OCI-LY1 (cell line): ENCODE data around the gene ST6GALNAC3.

Experiments used
- H2AFZ ChIP-seq: fragments of 200-600 bp; sonication (generic), shearing (Covaris generic); 2 replicates; pipeline ENCODE4 v1.6.0; 2014; ENCODE audit warnings: antibody characterized with exemption, mild to moderate bottlenecking, low read length
- H3F3A ChIP-seq: fragments of 200-600 bp; sonication (generic), shearing (Covaris generic); 2 replicates; pipeline ENCODE4 v1.6.0; 2014; ENCODE audit warnings: mild to moderate bottlenecking, antibody characterized with exemption, low read length, moderate library complexity; ENCODE audit not compliant: insufficient read depth
- H3K27ac ChIP-seq: fragments of 200-600 bp; sonication (generic); 2 replicates; pipeline ENCODE4 v1.5.1; 2014; ENCODE audit warnings: low read length, mixed run types, mild to moderate bottlenecking, low read depth; ENCODE audit not compliant: poor library complexity, severe bottlenecking
- H3K27me3 ChIP-seq: fragments of 200-600 bp; sonication (generic); 2 replicates; pipeline ENCODE4 v1.6.0; 2014; ENCODE audit warnings: antibody characterized with exemption, mild to moderate bottlenecking, low read length, moderate library complexity; ENCODE audit not compliant: insufficient read depth
- H3K36me3 ChIP-seq: fragments of 200-600 bp; sonication (generic); 2 replicates; pipeline ENCODE4 v1.6.1; 2014; ENCODE audit warnings: mild to moderate bottlenecking, antibody characterized with exemption, low read length, moderate library complexity, mixed read lengths; ENCODE audit not compliant: insufficient read depth
- H3K4me1 ChIP-seq: fragments of 200-600 bp; sonication (generic); 2 replicates; pipeline ENCODE4 v1.5.1; 2014; ENCODE audit warnings: mild to moderate bottlenecking, low read length, moderate library complexity; ENCODE audit not compliant: insufficient read depth, severe bottlenecking
- H3K4me2 ChIP-seq: fragments of 200-600 bp; sonication (generic), shearing (Covaris generic); 2 replicates; pipeline ENCODE4 v1.6.1; 2014; ENCODE audit warnings: low read length
- H3K4me3 ChIP-seq: fragments of 200-600 bp; sonication (generic); 2 replicates; pipeline ENCODE4 v1.5.1; 2014; ENCODE audit warnings: low read length, low read depth, mild to moderate bottlenecking, mixed read lengths; ENCODE audit not compliant: poor library complexity, severe bottlenecking
- H3K79me2 ChIP-seq: fragments of 200-600 bp; shearing (Covaris generic); 2 replicates; pipeline ENCODE4 v1.6.1; 2016; ENCODE audit warnings: mixed run types, low read length, mixed read lengths; ENCODE audit not compliant: insufficient read depth
- H3K9ac ChIP-seq: fragments of 200-600 bp; sonication (generic), shearing (Covaris generic); 2 replicates; pipeline ENCODE4 v1.6.1; 2014; ENCODE audit warnings: mild to moderate bottlenecking, low read length, mixed read lengths
- H3K9me2 ChIP-seq: fragments of 200-600 bp; sonication (generic), shearing (Covaris generic); 2 replicates; pipeline ENCODE4 v1.6.1; 2014; ENCODE audit warnings: low read depth, mild to moderate bottlenecking, low read length, mixed read lengths
- H3K9me3 ChIP-seq: fragments of 200-600 bp; shearing (Covaris generic); 2 replicates; pipeline ENCODE4 v1.6.1; 2014; ENCODE audit warnings: low read length, mixed read lengths
- H4K20me1 ChIP-seq: fragments of 200-600 bp; sonication (generic), shearing (Covaris generic); 2 replicates; pipeline ENCODE4 v1.6.0; 2016; ENCODE audit warnings: mild to moderate bottlenecking, low read length; ENCODE audit not compliant: insufficient read depth
- CTCF ChIP-seq: fragments of 200-600 bp; sonication (generic), shearing (Covaris generic); IDR thresholded peaks from 2 replicates; pipeline ENCODE4 v1.5.1; 2017; ENCODE audit warnings: mild to moderate bottlenecking, antibody characterized with exemption, low read length, moderate library complexity, mixed read lengths
- EZH2 ChIP-seq: fragments of 200-600 bp; sonication (generic), shearing (Covaris generic); IDR thresholded peaks from 2 replicates; pipeline ENCODE4 v1.8.0; 2017; ENCODE audit warnings: borderline replicate concordance, mixed run types, mild to moderate bottlenecking, antibody characterized with exemption, low read length, moderate library complexity, mixed read lengths

Gene ST6GALNAC3

GRCh38 chr1:76659171-76659940 is 584.8 kb downstream of the ST6GALNAC3 start:
- no peaks in the 10 kb centered on the region for H3K4me1 ChIP-seq
- H3F3A ChIP-seq, result no peaks in the 10 kb centered on the region
- H4K20me1 ChIP-seq, result no peaks in the 10 kb centered on the region
- no peaks in the 10 kb centered on the region for H3K27me3 ChIP-seq
- H3K9ac ChIP-seq, result no peak overlapping the region
- H3K9me2 ChIP-seq, result no peaks in the 10 kb centered on the region
- no peak overlapping the region for H2AFZ ChIP-seq
- H3K79me2 ChIP-seq, result no peaks in the 10 kb centered on the region
- no peak overlapping the region for H3K27ac ChIP-seq
- no peaks in the 10 kb centered on the region for H3K36me3 ChIP-seq
- no peak overlapping the region for H3K4me2 ChIP-seq
- no peak overlapping the region for H3K4me3 ChIP-seq
- no peaks in the 10 kb centered on the region for H3K9me3 ChIP-seq
- TF ChIP-seq EZH2 (no peak), CTCF (no peak)

- Histone ChIP-seq H3K9me3 (no peaks in the 10 kb centered on the region), H3K4me3 (no peak overlapping the region), H3K27me3 (no peaks in the 10 kb centered on the region), H3K9me2 (no peaks in the 10 kb centered on the region), H3K27ac (no peak overlapping the region), H4K20me1 (no peaks in the 10 kb centered on the region), H3K79me2 (no peaks in the 10 kb centered on the region), H3K4me2 (no peak overlapping the region), H2AFZ (no peak overlapping the region), H3K36me3 (no peaks in the 10 kb centered on the region), H3K9ac (no peak overlapping the region), H3K4me1 (no peaks in the 10 kb centered on the region), H3F3A (no peaks in the 10 kb centered on the region)
- TF ChIP-seq CTCF, result no peak
- no peak for TF ChIP-seq EZH2
These were observed 587.0 kb downstream of the ST6GALNAC3 start for GRCh38 chr1:76661531-76661930.

- H3K4me2 ChIP-seq, result no peak overlapping the region
- H3K27ac ChIP-seq, result no peak overlapping the region
- no peaks in the 10 kb centered on the region for H3K79me2 ChIP-seq
- no peaks in the 10 kb centered on the region for H3K9me2 ChIP-seq
- no peaks in the 10 kb centered on the region for H4K20me1 ChIP-seq
- H3K4me1 ChIP-seq, result no peaks in the 10 kb centered on the region
- no peaks in the 10 kb centered on the region for H3F3A ChIP-seq
- H3K27me3 ChIP-seq, result no peaks in the 10 kb centered on the region
- no peak overlapping the region for H3K9ac ChIP-seq
- no peak overlapping the region for H2AFZ ChIP-seq
- H3K9me3 ChIP-seq, result no peaks in the 10 kb centered on the region
- no peaks in the 10 kb centered on the region for H3K36me3 ChIP-seq
- TF ChIP-seq CTCF (no peak), EZH2 (no peak)
- H3K4me3 ChIP-seq, result no peak overlapping the region
These were observed 592.0 kb downstream of the ST6GALNAC3 start for GRCh38 chr1:76666499-76666898.
